Fibroblast of lung (primary cell): Measurements from ENCODE around the gene PTDSS2. TPM values are rescaled to one million over a fixed set of nuclear protein-coding genes. Genes with fewer than 3 reads are reported as not detected.

Source experiments
- DNase-seq, 2 donors: peaks; one replicate each; pipeline versions ENCODE4 v3.0.0 to v3.0.0-alpha.2; 2010; ENCODE audit warnings: low read depth in 2 of 2
- H2AFZ ChIP-seq: 2 replicates; pipeline ENCODE4 v1.5.1; 2012; ENCODE audit warnings: low read length, control low read depth, inconsistent platforms
- H3K27ac ChIP-seq: 2 replicates; pipeline ENCODE4 v1.5.1; 2011; ENCODE audit warnings: low read length, control low read depth; ENCODE audit not compliant: insufficient read depth
- H3K27me3 ChIP-seq: 2 replicates; pipeline ENCODE4 v1.5.1; 2011; ENCODE audit warnings: mild to moderate bottlenecking, low read length; ENCODE audit not compliant: control insufficient read depth, insufficient read depth
- H3K36me3 ChIP-seq: 2 replicates; pipeline ENCODE4 v1.5.1; 2011; ENCODE audit warnings: low read length; ENCODE audit not compliant: control insufficient read depth, insufficient read depth
- H3K4me1 ChIP-seq: 2 replicates; pipeline ENCODE4 v1.5.1; 2011; ENCODE audit warnings: low read length; ENCODE audit not compliant: control insufficient read depth, insufficient read depth; ENCODE audit errors: extremely low read depth
- H3K4me2 ChIP-seq: 2 replicates; pipeline ENCODE4 v1.5.1; 2011; ENCODE audit warnings: low read length, control low read depth; ENCODE audit not compliant: insufficient read depth; ENCODE audit errors: extremely low read depth
- H3K4me3 ChIP-seq, 4 experiments: fragments of 200-600 bp in 1 of 4; sonication (generic) in 1 of 4; replicated peaks in 1 of 4; 2 replicates each; pipeline ENCODE4 v1.5.1; 2011 to 2016; ENCODE audit warnings: low read length in 4 of 4, low read depth in 3 of 4, mild to moderate bottlenecking in 3 of 4, control low read depth in 2 of 4, inconsistent platforms in 1 of 4, mixed read lengths in 1 of 4; ENCODE audit not compliant: insufficient read depth in 1 of 4; ENCODE audit errors: control extremely low read depth in 1 of 4
- H3K79me2 ChIP-seq: 2 replicates; pipeline ENCODE4 v1.5.1; 2012; ENCODE audit warnings: mild to moderate bottlenecking, low read length, inconsistent platforms; ENCODE audit not compliant: control insufficient read depth, insufficient read depth
- H3K9ac ChIP-seq: 2 replicates; pipeline ENCODE4 v1.5.1; 2011; ENCODE audit warnings: mild to moderate bottlenecking, low read length, control low read depth; ENCODE audit not compliant: insufficient read depth
- H3K9me3 ChIP-seq: 2 replicates; pipeline ENCODE4 v1.5.1; 2012; ENCODE audit warnings: low read depth, low read length; ENCODE audit not compliant: control insufficient read depth, insufficient read depth
- H4K20me1 ChIP-seq: 2 replicates; pipeline ENCODE4 v1.5.1; 2011; ENCODE audit warnings: low read length; ENCODE audit not compliant: control insufficient read depth, insufficient read depth; ENCODE audit errors: extremely low read depth
- CTCF ChIP-seq, 2 donors: IDR thresholded peaks in 1 of 2; conservative IDR thresholded peaks in 1 of 2; 1 replicate in 1 of 2; 2 replicates in 1 of 2; pipeline ENCODE4 v1.5.1; 2011 to 2012; ENCODE audit warnings: low read length in 2 of 2, control low read depth in 1 of 2, inconsistent platforms in 1 of 2, low read depth in 1 of 2, mild to moderate bottlenecking in 1 of 2
- EZH2 ChIP-seq: IDR thresholded peaks from 2 replicates; pipeline ENCODE4 v1.5.1; 2012; ENCODE audit warnings: low read length, control low read depth, mild to moderate bottlenecking; ENCODE audit errors: missing control alignments
- polyA plus RNA-seq, 2 donors: library from polyadenylated mRNA; depleted of rRNA in 1 of 2; stranded (reverse) in 1 of 2; unstranded in 1 of 2; fragments of >200 nt; gene quantifications; 2 replicates each; pipeline ENCODE4 v1.2.1, GENCODE V29; 2011 to 2012; ENCODE audit warnings: missing spikeins in 1 of 2
- total RNA-seq: library from RNA; depleted of rRNA; stranded (reverse); fragments of >200 nt; gene quantifications from 2 replicates; pipeline ENCODE4 v1.2.1, GENCODE V29; 2014

PTDSS2 gene
- total and polyA plus RNA-seq, 2 donors (not counting 1 experiment from before 2014, with no cell fraction given): 17.4 to 36.7 TPM

DNA sequence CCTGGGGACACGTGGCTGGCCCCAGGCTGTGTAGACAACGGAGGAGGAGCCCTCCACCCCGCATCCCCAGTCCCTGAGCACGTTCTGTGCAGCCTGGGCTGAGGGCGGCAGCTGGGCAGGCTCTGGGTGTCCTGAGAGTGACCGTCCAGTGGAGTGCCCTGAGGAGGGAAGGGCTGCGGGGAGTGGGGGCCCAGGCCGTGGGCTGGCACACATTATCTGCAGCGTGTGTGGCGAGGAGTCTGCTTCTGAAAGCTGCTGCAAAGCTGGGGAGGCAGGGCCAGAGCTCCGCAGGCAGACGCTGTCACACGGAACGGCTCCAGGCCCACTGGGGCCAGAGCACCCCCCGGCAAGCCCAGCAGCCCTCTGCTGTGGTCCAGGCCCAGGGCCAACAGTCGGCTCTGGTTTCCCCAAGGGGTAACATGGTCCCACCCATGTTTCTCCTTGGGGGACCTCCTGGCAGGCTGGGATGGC lies 7.4 kb upstream of the PTDSS2 start:
- no peaks in the 10 kb centered on the region for H3K36me3 ChIP-seq
- H3K27me3 ChIP-seq: peaks cover 2% of the 10 kb centered on the region
- no peak overlapping the region for H3K4me3 ChIP-seq
- no peaks in the 10 kb centered on the region for H3K9me3 ChIP-seq
- no peak overlapping the region for H2AFZ ChIP-seq
- no peak for DNase-seq
- no peak for TF ChIP-seq CTCF (conservative IDR thresholded peaks at IDR 0.05 in 1 of 2, IDR thresholded peaks at IDR 0.05 in 1 of 2; ENCODE audit: low read depth in 1 of 2, low read length in 2 of 2)
- no peak for TF ChIP-seq EZH2
- H3K9ac ChIP-seq: no peak overlapping the region
- H3K4me1 ChIP-seq: peaks cover 2% of the 10 kb centered on the region
- no peaks in the 10 kb centered on the region for H3K79me2 ChIP-seq
- H3K27ac ChIP-seq: no peak overlapping the region
- no peak overlapping the region for H3K4me2 ChIP-seq
- no peaks in the 10 kb centered on the region for H4K20me1 ChIP-seq

DNA sequence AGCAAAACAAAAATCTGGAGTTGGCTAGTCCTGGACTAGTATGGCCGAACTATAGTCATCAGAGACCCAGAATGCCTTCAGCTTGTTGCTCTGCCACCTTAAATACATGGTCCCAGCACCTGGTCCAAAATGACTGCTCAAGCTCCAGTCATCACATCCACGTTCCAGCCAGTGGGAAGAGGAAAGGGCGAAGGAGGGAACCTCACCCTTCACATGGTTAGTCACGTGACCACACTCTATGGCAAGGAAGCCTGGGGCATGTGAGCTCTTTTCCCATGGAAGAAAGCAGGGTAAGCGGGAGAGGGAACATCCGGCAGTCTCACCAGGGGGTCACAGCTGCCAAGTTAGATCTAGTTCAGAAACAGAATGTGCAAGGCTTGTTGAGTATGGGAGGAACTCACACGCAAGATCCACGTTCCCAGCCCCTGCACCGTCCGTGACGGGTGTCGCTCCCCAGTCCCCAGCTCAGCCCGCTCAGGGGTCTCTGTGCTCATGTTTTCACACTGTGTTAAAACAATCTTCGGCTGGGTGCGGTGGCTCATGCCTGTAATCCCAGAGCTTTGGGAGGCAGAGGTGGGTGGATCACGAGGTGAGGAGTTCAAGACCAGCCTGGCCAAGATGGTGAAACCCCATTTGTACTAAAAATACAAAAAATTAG lies 6.4 kb upstream of the PTDSS2 start:
- H3K27me3 ChIP-seq: peaks cover 2% of the 10 kb centered on the region
- DNase-seq: peak in 1 of 2 donors; percentile 30
- peaks cover 2% of the 10 kb centered on the region for H3K4me1 ChIP-seq
- H3K27ac ChIP-seq: no peak overlapping the region
- H3K9ac ChIP-seq: no peak overlapping the region
- no peaks in the 10 kb centered on the region for H3K79me2 ChIP-seq
- no peak overlapping the region for H3K4me3 ChIP-seq
- no peak overlapping the region for H3K4me2 ChIP-seq
- no peaks in the 10 kb centered on the region for H3K36me3 ChIP-seq
- TF ChIP-seq EZH2: no peak
- TF ChIP-seq CTCF (conservative IDR thresholded peaks at IDR 0.05 in 1 of 2, IDR thresholded peaks at IDR 0.05 in 1 of 2; ENCODE audit: low read depth in 1 of 2, low read length in 2 of 2): no peak
- no peak overlapping the region for H2AFZ ChIP-seq
- no peaks in the 10 kb centered on the region for H3K9me3 ChIP-seq
- no peaks in the 10 kb centered on the region for H4K20me1 ChIP-seq

- Histone ChIP-seq H3K4me2 (peak overlapping the region; percentile 21), H3K27ac (no peak overlapping the region)
These were observed 5.5 kb upstream of the PTDSS2 start for GRCh38 chr11:444396-445144.

More at GRCh38 chr11:444396-445144, 5.5 kb upstream of the PTDSS2 start:
- peak; percentile 19 to 34 for DNase-seq
- Histone ChIP-seq H3K9ac (no peak overlapping the region), H3K4me3 (no peak overlapping the region), H2AFZ (peak overlapping the region; percentile 37), H3K36me3 (no peaks in the 10 kb centered on the region), H3K79me2 (peaks cover 3% of the 10 kb centered on the region), H3K27me3 (peaks cover 2% of the 10 kb centered on the region), H3K4me1 (peaks cover 2% of the 10 kb centered on the region), H3K9me3 (no peaks in the 10 kb centered on the region), H4K20me1 (no peaks in the 10 kb centered on the region)
- no peak for TF ChIP-seq EZH2
- TF ChIP-seq CTCF (conservative IDR thresholded peaks at IDR 0.05 in 1 of 2, IDR thresholded peaks at IDR 0.05 in 1 of 2; ENCODE audit: low read depth in 1 of 2, low read length in 2 of 2): no peak
